Measurements from ENCODE around the gene LY6G5B.

The LY6G5B gene

GRCh38 chr6:31654574-31655348 is 15.0 kb upstream of the LY6G5B start:
- no peaks in the 10 kb centered on the region for H3K27me3 ChIP-seq
- H3K27ac ChIP-seq, result no peak overlapping the region
- no peak overlapping the region for H3K4me3 ChIP-seq
- no peak for TF ChIP-seq Cebpa-rat (IDR thresholded peaks at IDR 0.05)
- H4K20me1 ChIP-seq, result peaks cover 34% of the 10 kb centered on the region; the same call in 1 of the 2 replicates
- no peaks in the 10 kb centered on the region for H3K9me3 ChIP-seq
- peaks cover 68% of the 10 kb centered on the region for H3K4me1 ChIP-seq
- H3K36me3 ChIP-seq, result peaks cover 50% of the 10 kb centered on the region
- H3K4me2 ChIP-seq, result no peak overlapping the region
- H3K9ac ChIP-seq, result no peak overlapping the region

- peaks cover 41% of the 10 kb centered on the region for H3K36me3 ChIP-seq
- peaks cover 66% of the 10 kb centered on the region for H3K4me1 ChIP-seq
- no peak within 1 kb of the TSS for H3K27ac ChIP-seq
- no peak for TF ChIP-seq Cebpa-rat (IDR thresholded peaks at IDR 0.05)
- H3K4me2 ChIP-seq, result no peak within 1 kb of the TSS
- H3K9ac ChIP-seq, result no peak within 1 kb of the TSS
- H3K9me3 ChIP-seq, result no peaks in the 10 kb centered on the region
- peaks cover 26% of the 10 kb centered on the region; the same call in 1 of the 2 replicates for H4K20me1 ChIP-seq
- no peaks in the 10 kb centered on the region for H3K27me3 ChIP-seq
- no peak within 1 kb of the TSS for H3K4me3 ChIP-seq
These were observed 14.2 kb upstream of the LY6G5B start, which contains the start of gene APOM for GRCh38 chr6:31655349-31656237. Gene APOM, plus strand, starts transcription at chr6:31655894. Its CDS starts 73 bp downstream, at chr6:31655967.

GRCh38 chr6:31657406-31658157 is 12.2 kb upstream of the LY6G5B start:
- Histone ChIP-seq H3K27ac (no peak overlapping the region), H3K4me2 (peak overlapping the region; percentile 100), H3K9ac (no peak overlapping the region; the same call in 1 of the 2 replicates), H3K4me3 (no peak overlapping the region), H3K9me3 (no peaks in the 10 kb centered on the region), H3K4me1 (peaks cover 74% of the 10 kb centered on the region), H3K36me3 (peaks cover 45% of the 10 kb centered on the region), H3K27me3 (no peaks in the 10 kb centered on the region), H4K20me1 (peaks cover 15% of the 10 kb centered on the region; the same call in 1 of the 2 replicates)
- TF ChIP-seq Cebpa-rat (IDR thresholded peaks at IDR 0.05), result no peak

- Histone ChIP-seq H3K9ac (peak overlapping the region; percentile 91), H3K36me3 (peaks cover 49% of the 10 kb centered on the region), H3K4me1 (peaks cover 78% of the 10 kb centered on the region), H3K9me3 (no peaks in the 10 kb centered on the region), H3K4me3 (no peak overlapping the region), H3K27ac (no peak overlapping the region), H3K27me3 (no peaks in the 10 kb centered on the region), H4K20me1 (peaks cover 15% of the 10 kb centered on the region; the same call in 1 of the 2 replicates), H3K4me2 (peak overlapping the region; percentile 100)
- TF ChIP-seq Cebpa-rat (IDR thresholded peaks at IDR 0.05), result no peak
These were observed 11.6 kb upstream of the LY6G5B start for GRCh38 chr6:31658158-31658688.

- H3K9ac ChIP-seq, result peak overlapping the region; percentile 91
- peak overlapping the region; percentile 100 for H3K4me2 ChIP-seq
- H3K27me3 ChIP-seq, result no peaks in the 10 kb centered on the region
- H3K4me3 ChIP-seq, result peak overlapping the region; percentile 79
- H3K36me3 ChIP-seq, result peaks cover 49% of the 10 kb centered on the region
- H3K9me3 ChIP-seq, result no peaks in the 10 kb centered on the region
- peak overlapping the region; percentile 90 for H3K27ac ChIP-seq
- H4K20me1 ChIP-seq, result peaks cover 15% of the 10 kb centered on the region; the same call in 1 of the 2 replicates
- peaks cover 81% of the 10 kb centered on the region for H3K4me1 ChIP-seq
- no peak for TF ChIP-seq Cebpa-rat (IDR thresholded peaks at IDR 0.05)
These were observed 10.7 kb upstream of the LY6G5B start for GRCh38 chr6:31658983-31659648.

- peaks cover 49% of the 10 kb centered on the region for H3K36me3 ChIP-seq
- peak overlapping the region; percentile 100 for H3K4me2 ChIP-seq
- peak overlapping the region; percentile 79 for H3K4me3 ChIP-seq
- no peaks in the 10 kb centered on the region for H3K9me3 ChIP-seq
- H4K20me1 ChIP-seq, result peaks cover 15% of the 10 kb centered on the region; the same call in 1 of the 2 replicates
- H3K27me3 ChIP-seq, result no peaks in the 10 kb centered on the region
- H3K9ac ChIP-seq, result peak overlapping the region; percentile 91
- peak overlapping the region; percentile 90 for H3K27ac ChIP-seq
- H3K4me1 ChIP-seq, result peaks cover 77% of the 10 kb centered on the region
- no peak for TF ChIP-seq Cebpa-rat (IDR thresholded peaks at IDR 0.05)
These were observed 10.0 kb upstream of the LY6G5B start for GRCh38 chr6:31659649-31660380.

- Histone ChIP-seq H3K4me1 (peaks cover 69% of the 10 kb centered on the region), H4K20me1 (peaks cover 15% of the 10 kb centered on the region; the same call in 1 of the 2 replicates), H3K36me3 (peaks cover 41% of the 10 kb centered on the region), H3K27ac (peak within 1 kb of the TSS; percentile 90), H3K4me2 (peak within 1 kb of the TSS; percentile 100), H3K9me3 (no peaks in the 10 kb centered on the region), H3K9ac (peak within 1 kb of the TSS; percentile 91), H3K27me3 (no peaks in the 10 kb centered on the region), H3K4me3 (peak within 1 kb of the TSS; percentile 79)
- no peak for TF ChIP-seq Cebpa-rat (IDR thresholded peaks at IDR 0.05)
These were observed 9.2 kb upstream of the LY6G5B start, which contains the start of gene C6orf47 for GRCh38 chr6:31660381-31661261. Gene C6orf47, minus strand, starts transcription at chr6:31660778. Its CDS starts 831 bp downstream, at chr6:31659947.

Data from BLaER1 (cell line).